ENCODE results near the gene KRTAP10-4. TPM values are rescaled to one million over a fixed set of nuclear protein-coding genes. Genes with fewer than 3 reads are reported as not detected.
"Not testable (repeated sequence)": the region's sequence is repeated elsewhere in the genome, so short reads cannot be mapped to it uniquely, and the experiment has no call there.

Gene KRTAP10-4
- total RNA-seq, 1 experiment from 2014 or later = not detected

DNA sequence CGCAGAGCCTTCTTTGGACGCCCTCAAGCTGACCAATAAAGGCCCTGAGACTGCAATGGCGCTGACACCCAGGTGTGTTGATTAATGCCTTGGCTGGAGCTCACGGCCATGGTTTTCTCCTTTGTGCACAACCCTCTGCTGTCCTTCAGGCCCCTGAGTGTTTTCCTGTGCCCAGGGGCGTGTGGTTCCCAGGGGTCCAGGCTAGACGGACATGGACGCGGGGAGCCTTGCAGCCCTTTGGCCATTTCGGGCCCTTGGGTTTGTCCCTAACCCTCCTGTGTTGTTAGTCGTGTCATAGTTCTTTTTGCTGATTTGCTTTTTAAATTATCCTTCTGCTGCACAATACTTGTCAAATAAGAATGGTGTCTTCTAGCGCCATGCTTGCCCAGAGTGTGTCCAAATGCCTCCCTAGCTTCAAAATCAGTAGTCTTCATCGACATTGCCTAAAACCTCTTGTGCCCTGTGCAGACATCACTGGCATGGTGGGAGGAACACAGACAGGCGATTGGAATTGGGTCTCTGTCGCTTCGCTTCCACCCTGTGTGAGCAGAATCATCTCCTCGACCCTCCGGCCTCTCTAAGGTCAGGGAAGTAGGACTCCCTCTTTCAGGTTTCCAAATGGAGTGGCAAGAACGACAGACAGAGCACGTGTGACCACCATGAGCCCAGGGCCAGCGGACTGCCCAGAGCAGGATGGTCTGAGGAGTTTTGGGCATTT, 1.9 kb downstream of the KRTAP10-4 start:
- DNase-seq (ENCODE audit: extremely low read depth, low read depth) = no peak

DNA sequence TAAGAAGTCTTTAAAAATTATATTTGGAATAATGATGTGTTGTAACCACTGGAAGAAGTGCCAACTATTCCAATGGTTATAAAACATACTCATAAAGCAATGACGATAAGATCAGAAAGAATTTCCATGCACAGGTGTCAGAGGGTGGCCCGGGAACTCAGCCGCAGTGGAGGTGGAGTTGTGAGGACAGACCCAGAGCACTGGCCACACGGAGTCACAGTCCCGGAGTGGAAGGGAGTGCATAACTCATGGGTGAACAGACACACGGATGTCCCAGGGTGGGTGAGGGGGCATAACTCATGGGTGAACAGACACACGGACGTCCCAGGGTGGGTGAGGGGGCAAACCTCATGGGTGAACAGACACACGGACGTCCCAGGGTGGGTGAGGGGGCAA, 2.5 kb downstream of the KRTAP10-4 start:
- DNase-seq (ENCODE audit: extremely low read depth, low read depth) = no peak

DNA sequence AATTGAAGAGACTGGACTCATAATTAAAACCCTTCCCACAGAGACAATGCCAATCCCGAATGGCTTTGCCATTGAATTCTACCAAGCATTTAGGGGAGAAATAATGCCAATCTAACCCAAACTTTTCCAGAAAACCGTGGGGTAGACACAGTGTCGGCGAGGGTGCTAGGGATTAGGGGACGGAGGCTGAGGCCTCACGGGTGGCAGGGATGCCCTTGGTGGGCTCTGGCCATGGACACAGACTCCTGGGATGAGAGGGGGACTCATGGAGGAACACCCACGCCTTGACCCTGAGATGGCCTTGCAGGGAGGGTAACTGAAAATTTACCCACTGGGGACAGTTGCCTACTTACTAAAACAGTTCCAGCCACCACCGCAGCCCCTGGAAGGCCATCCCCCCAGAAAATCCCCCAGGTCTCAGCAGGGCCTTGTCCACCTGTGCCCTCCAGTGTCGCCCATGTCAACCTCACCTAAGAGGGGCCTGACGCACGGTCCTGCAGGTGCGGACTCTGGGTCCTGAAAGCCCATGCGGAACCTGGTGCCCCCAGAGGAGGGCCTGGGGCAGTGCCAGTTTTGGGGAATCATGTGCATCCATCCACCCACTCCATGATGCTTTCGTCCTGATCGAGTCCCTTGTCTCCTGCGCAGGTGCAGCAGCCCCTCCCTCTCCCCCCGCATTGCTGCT, 5.0 kb downstream of the KRTAP10-4 start:
- DNase-seq (ENCODE audit: extremely low read depth, low read depth) = no peak

- DNase-seq (ENCODE audit: extremely low read depth, low read depth) = no peak
These were observed 5.7 kb downstream of the KRTAP10-4 start for GRCh38 chr21:44579056-44579832.

DNA sequence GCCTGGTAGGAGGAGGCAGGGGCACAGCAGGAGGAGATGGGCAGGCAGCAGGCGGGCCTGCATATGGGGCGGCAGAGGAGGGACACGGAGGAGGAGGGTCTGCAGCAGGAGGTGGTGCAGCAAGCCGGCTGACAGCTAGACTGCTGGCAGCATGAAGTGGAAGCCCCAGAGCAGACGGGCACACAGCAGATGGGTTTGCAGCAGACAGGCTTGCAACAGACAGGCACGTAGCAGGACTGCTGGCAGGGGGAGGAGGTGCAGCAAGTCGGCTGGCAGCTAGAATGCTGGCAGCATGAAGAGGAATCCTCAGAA, 6.3 kb downstream of the KRTAP10-4 start:
- DNase-seq (ENCODE audit: extremely low read depth, low read depth) = no peak

GRCh38 chr21:44580231-44580821, 6.8 kb downstream of the KRTAP10-4 start, which contains the start of gene KRTAP10-5:
Gene KRTAP10-5 (minus strand): TSS chr21:44580604. CDS start chr21:44580578, 26 bp downstream.
- DNase-seq (ENCODE audit: extremely low read depth, low read depth) = not testable (repeated sequence)

DNA sequence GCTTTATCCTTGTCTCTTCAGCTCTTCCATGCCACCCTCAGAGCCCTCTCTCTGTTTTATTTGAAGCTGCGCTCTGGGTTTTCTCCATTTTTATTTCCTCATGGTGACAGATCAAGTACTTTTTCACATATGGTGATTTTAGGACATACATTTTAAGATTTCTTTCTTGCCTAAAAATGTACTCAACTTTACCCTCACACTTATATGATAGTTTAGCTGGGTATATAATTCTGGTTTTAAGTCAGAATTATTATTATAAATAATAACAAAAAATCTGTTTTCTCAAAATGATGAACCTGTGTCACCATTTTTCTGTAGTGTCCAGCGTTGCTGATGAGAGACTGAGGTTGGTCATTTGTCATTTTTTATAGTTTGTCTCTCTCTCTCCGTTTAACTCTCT, 7.6 kb downstream of the KRTAP10-4 start:
- no peak for DNase-seq (ENCODE audit: extremely low read depth, low read depth)

- no peak for DNase-seq (ENCODE audit: extremely low read depth, low read depth)
These were observed 8.5 kb downstream of the KRTAP10-4 start for GRCh38 chr21:44582055-44582454.

- no peak for DNase-seq (ENCODE audit: extremely low read depth, low read depth)
These were observed 9.7 kb downstream of the KRTAP10-4 start for GRCh38 chr21:44583089-44583799.

DNA sequence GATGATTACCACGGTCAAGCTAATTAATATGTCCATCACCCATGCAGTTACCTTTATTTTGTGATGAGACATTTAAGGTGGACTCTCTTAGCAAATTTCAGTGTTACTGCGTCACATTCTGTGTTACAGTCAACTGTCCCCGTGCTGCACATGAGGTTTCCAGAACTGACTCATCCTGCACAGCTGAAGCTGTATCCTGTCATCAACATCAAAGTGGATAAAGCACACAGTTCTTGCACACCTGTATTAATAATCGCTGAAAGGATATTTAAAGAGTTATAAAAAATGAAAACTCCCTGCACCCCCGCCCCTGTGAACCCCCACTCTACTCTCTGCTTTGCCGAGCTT, 10.2 kb downstream of the KRTAP10-4 start:
- DNase-seq (ENCODE audit: extremely low read depth, low read depth) = no peak

DNA sequence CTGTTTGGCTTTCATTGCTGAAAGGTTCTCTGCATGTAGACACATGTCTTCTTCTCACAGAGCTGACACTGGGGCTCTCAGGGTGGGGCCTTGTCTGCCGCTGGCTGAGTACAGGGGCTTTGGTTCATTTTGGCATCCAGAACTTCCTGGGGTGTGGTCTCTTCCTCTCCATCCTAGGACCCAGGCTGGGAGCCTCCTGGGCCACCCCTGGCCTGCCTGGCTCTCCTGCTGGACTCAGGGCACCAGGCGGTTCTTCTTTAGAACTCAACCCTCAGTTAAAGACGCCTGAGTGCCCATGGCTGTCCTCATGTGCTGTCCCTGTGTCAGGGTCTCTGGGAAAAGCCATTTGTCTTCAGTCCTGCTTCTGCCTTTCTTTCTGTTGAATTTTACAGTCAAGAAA, 12.4 kb downstream of the KRTAP10-4 start:
- DNase-seq (ENCODE audit: extremely low read depth, low read depth) = no peak

DNA sequence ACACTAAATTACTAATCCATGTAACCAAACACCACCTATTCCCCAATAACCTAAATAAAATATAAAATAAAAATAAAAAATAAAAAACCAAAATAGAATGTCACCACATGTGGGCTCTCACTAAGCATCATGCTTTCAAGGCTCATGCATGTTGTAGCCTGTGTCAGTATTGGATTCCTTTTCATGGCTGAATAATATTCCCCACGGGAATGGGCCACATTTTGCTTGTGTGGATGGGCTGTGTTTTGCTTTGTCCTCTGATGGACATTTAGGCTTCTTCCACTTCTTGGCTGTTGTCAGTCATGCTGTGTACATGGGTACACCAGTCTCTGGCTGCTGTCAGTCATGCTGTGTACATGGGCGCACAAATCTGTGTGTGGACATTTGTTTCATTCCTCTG, 15.6 kb downstream of the KRTAP10-4 start:
- no peak for DNase-seq (ENCODE audit: extremely low read depth, low read depth)

DNA sequence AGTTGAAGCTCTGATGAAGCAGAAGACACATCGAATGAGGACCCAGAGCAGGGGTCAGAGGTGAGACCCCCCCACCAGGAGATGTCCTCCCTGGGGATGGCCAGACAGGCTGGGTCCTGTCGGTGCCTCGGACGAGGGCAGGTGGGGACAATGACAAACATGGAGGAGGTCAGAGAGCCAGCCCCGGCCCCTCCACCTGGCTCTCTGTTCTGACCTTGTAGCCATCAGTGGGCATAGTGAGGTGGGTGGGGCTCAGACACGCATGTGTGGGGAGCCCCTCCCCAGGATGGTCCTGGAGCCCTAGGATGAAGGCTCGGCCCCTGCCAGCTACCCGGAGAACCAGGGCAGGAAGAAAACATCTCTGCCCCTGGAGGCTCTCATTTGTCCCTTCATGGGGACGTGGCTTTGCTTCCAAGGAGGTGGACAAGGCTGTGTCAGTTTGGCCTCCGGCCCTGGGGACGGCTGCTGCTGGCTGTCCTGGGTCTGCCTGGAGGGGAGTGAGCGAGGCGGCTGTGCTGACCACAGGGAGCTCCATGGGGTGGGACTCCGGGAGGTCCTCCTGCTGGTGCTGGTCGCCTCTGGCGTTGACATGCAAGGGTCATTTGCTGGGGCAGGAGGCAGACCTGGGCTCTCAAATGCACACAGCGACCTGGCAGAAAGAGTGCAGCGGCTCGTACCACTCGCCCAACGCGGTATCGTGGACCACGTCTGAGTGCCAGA, 16.2 kb downstream of the KRTAP10-4 start:
- DNase-seq (ENCODE audit: extremely low read depth, low read depth) = no peak

GRCh38 chr21:44590311-44590721, 16.8 kb downstream of the KRTAP10-4 start:
- DNase-seq (ENCODE audit: extremely low read depth, low read depth) = no peak

DNA sequence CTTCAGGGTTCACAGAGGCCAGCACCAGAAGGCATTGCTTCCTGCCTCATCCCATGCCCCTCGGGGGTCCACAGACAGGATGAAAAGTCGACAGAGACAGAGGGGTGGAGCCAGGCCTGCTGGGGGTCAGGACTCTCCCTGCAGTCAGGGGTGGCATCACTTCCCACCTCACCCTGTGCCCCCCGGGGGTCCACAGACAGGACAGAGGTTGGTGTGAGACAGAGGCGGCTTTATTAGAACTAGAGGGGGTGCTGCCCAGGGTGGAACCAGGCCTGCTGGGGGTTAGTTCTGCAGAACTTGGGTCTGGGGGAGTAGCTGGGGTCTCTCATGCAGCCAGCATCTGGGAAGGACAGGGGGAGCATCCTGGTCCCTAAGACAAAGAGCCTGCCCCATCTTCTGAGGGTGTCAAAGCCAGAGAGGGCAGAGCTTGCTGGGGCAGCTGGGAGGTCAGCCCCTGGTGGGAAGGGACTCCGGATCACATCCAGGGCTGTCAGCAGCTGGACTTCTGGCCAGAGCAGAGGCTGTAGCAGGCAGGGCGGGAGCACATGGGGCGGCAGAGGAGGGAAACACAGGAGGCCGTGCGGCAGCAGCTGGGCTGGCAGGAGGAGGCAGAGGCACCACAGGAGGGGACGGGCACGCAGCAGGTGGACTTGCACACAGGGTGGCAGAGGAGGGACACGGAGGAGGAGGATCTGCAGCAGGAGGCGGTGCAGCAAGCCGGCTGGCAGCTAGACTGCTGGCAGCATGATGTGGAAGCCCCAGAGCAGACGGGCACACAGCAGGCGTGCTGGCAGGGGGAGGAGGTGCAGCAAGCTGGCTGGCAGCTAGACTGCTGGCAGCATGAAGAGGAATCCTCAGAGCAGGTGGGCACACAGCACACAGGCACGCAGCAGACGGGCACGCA, 17.6 kb downstream of the KRTAP10-4 start:
- not testable (repeated sequence) for DNase-seq (ENCODE audit: extremely low read depth, low read depth)

GRCh38 chr21:44591801-44592130, 18.2 kb downstream of the KRTAP10-4 start:
- DNase-seq (ENCODE audit: extremely low read depth, low read depth) = not testable (repeated sequence)

DNA sequence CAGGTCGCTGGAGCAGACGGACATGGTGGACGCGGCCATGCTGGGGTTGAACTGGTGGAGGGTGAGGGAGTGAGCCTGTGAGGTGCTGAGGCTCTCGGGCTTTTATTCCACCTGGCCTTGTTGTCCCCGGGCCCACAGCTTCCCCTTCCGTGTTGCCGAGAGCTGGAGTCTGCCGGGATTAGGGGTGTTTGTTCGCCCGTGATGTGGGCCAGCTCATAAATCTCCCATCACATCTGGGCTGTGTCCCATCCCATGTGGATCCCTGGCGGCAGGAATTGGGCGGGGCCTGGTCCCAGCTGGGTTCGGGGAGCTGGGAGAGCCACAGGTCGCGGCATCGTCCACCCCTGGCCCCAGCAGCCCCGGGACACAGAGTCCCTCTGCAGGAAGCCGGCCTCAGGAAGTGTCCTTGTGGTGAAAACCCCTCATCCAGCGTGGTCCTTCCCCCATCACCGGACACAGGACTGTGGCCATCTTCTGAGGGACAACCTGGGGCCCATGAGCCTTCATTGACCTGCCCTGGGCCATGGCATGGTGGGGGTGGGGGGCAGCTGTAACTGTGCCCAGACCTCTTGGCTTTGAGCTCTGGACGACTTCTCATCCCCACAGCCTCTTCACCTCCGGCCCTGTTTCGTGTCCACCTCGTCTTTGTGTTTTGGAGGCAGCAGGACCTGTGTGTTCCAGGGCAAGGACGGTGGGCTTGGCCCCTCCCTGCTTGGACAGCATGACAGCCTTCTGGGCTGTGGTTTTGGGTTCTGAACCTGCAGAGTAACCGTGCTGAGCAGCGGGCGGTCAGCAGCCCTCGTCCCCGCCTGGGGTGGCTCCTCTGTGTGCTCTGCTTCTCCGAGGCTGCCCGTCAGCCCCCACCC, 19.1 kb downstream of the KRTAP10-4 start, which contains the start of gene KRTAP10-6:
TSS of gene KRTAP10-6 (minus strand) at position 60 of the 866 bp plus-strand sequence. CDS start at position 39, 21 bp downstream.
- DNase-seq (ENCODE audit: extremely low read depth, low read depth) = no peak
